ENCODE results near the gene EMC7.

GRCh38 chr15:34099914-34100313 lies 1.7 kb downstream of the EMC7 start:
- TF ChIP-seq SPI1 (IDR thresholded peaks at IDR 0.05; ENCODE audit: low read depth, low read length) (no peak), POLR2A (IDR thresholded peaks at IDR 0.05; ENCODE audit: low read depth, low read length) (no peak)

All from GM12891 (cell line).